ENCODE data around the gene OR5K4.

The OR5K4 gene

GRCh38 chr3:98339031-98339430 lies 14.6 kb upstream of the OR5K4 start:
- Histone ChIP-seq H3K27me3 (replicated peaks; ENCODE audit: control insufficient read depth, insufficient read depth, low read length) (peaks cover 3% of the 10 kb centered on the region), H3K9me3 (ENCODE audit: control insufficient read depth, low read length) (no peaks in the 10 kb centered on the region), H3K4me1 (ENCODE audit: control insufficient read depth, insufficient read depth, low read length) (no peaks in the 10 kb centered on the region), H3K4me3 (ENCODE audit: low read length) (no peak overlapping the region), H3K9ac (ENCODE audit: low read length) (no peak overlapping the region), H3K36me3 (ENCODE audit: control insufficient read depth, insufficient read depth, low read length, severe bottlenecking) (no peaks in the 10 kb centered on the region)
- DNase-seq (ENCODE audit: low read depth), result no peak

- no peak for DNase-seq (ENCODE audit: low read depth)
- Histone ChIP-seq H3K9ac (ENCODE audit: low read length) (no peak overlapping the region), H3K9me3 (ENCODE audit: control insufficient read depth, low read length) (no peaks in the 10 kb centered on the region), H3K4me3 (ENCODE audit: low read length) (no peak overlapping the region), H3K36me3 (ENCODE audit: control insufficient read depth, insufficient read depth, low read length, severe bottlenecking) (no peaks in the 10 kb centered on the region), H3K27me3 (replicated peaks; ENCODE audit: control insufficient read depth, insufficient read depth, low read length) (peaks cover 3% of the 10 kb centered on the region), H3K4me1 (ENCODE audit: control insufficient read depth, insufficient read depth, low read length) (no peaks in the 10 kb centered on the region)
Measured at GRCh38 chr3:98341758-98342157, 11.9 kb upstream of the OR5K4 start.

GRCh38 chr3:98343647-98344507 lies 9.8 kb upstream of the OR5K4 start:
- Histone ChIP-seq H3K4me3 (ENCODE audit: low read length) (no peak overlapping the region), H3K9me3 (ENCODE audit: control insufficient read depth, low read length) (no peaks in the 10 kb centered on the region)
- peak; percentile 45 for DNase-seq (ENCODE audit: low read depth)

GRCh38 chr3:98350082-98350481 lies 3.6 kb upstream of the OR5K4 start:
- Histone ChIP-seq H3K4me3 (ENCODE audit: low read length) (no peak overlapping the region), H3K27me3 (replicated peaks; ENCODE audit: control insufficient read depth, insufficient read depth, low read length) (no peaks in the 10 kb centered on the region), H3K36me3 (ENCODE audit: control insufficient read depth, insufficient read depth, low read length, severe bottlenecking) (no peaks in the 10 kb centered on the region), H3K4me1 (ENCODE audit: control insufficient read depth, insufficient read depth, low read length) (no peaks in the 10 kb centered on the region), H3K9ac (ENCODE audit: low read length) (no peak overlapping the region), H3K9me3 (ENCODE audit: control insufficient read depth, low read length) (no peaks in the 10 kb centered on the region)
- no peak for DNase-seq (ENCODE audit: low read depth)

More at GRCh38 chr3:98343647-98344507, 9.8 kb upstream of the OR5K4 start:
- no peaks in the 10 kb centered on the region for H3K4me1 ChIP-seq (ENCODE audit: control insufficient read depth, insufficient read depth, low read length)
- H3K36me3 ChIP-seq (ENCODE audit: control insufficient read depth, insufficient read depth, low read length, severe bottlenecking), result no peaks in the 10 kb centered on the region
- H3K27me3 ChIP-seq (replicated peaks; ENCODE audit: control insufficient read depth, insufficient read depth, low read length), result peaks cover 3% of the 10 kb centered on the region
- H3K9ac ChIP-seq (ENCODE audit: low read length), result no peak overlapping the region

GRCh38 chr3:98359250-98359649 lies 5.6 kb downstream of the OR5K4 start:
- H3K9me3 ChIP-seq (ENCODE audit: control insufficient read depth, low read length), result peaks cover 18% of the 10 kb centered on the region
- H3K9ac ChIP-seq (ENCODE audit: low read length), result no peak overlapping the region
- no peak overlapping the region for H3K4me3 ChIP-seq (ENCODE audit: low read length)
- no peaks in the 10 kb centered on the region for H3K4me1 ChIP-seq (ENCODE audit: control insufficient read depth, insufficient read depth, low read length)
- H3K36me3 ChIP-seq (ENCODE audit: control insufficient read depth, insufficient read depth, low read length, severe bottlenecking), result no peaks in the 10 kb centered on the region
- H3K27me3 ChIP-seq (replicated peaks; ENCODE audit: control insufficient read depth, insufficient read depth, low read length), result no peaks in the 10 kb centered on the region
- no peak for DNase-seq (ENCODE audit: low read depth)

- DNase-seq (ENCODE audit: low read depth), result no peak
- H3K4me1 ChIP-seq (ENCODE audit: control insufficient read depth, insufficient read depth, low read length), result no peaks in the 10 kb centered on the region
- H3K9ac ChIP-seq (ENCODE audit: low read length), result no peak overlapping the region
- H3K27me3 ChIP-seq (replicated peaks; ENCODE audit: control insufficient read depth, insufficient read depth, low read length), result no peaks in the 10 kb centered on the region
- H3K36me3 ChIP-seq (ENCODE audit: control insufficient read depth, insufficient read depth, low read length, severe bottlenecking), result no peaks in the 10 kb centered on the region
- peaks cover 20% of the 10 kb centered on the region for H3K9me3 ChIP-seq (ENCODE audit: control insufficient read depth, low read length)
- H3K4me3 ChIP-seq (ENCODE audit: low read length), result no peak overlapping the region
Measured at GRCh38 chr3:98359993-98360675, 6.5 kb downstream of the OR5K4 start.

- H3K4me1 ChIP-seq (ENCODE audit: control insufficient read depth, insufficient read depth, low read length), result no peaks in the 10 kb centered on the region
- H3K9me3 ChIP-seq (ENCODE audit: control insufficient read depth, low read length), result peaks cover 24% of the 10 kb centered on the region
- H3K4me3 ChIP-seq (ENCODE audit: low read length), result no peak overlapping the region
- no peaks in the 10 kb centered on the region for H3K36me3 ChIP-seq (ENCODE audit: control insufficient read depth, insufficient read depth, low read length, severe bottlenecking)
- no peaks in the 10 kb centered on the region for H3K27me3 ChIP-seq (replicated peaks; ENCODE audit: control insufficient read depth, insufficient read depth, low read length)
- no peak for DNase-seq (ENCODE audit: low read depth)
- no peak overlapping the region for H3K9ac ChIP-seq (ENCODE audit: low read length)
Measured at GRCh38 chr3:98360681-98361080, 7.0 kb downstream of the OR5K4 start.

- Histone ChIP-seq H3K4me1 (ENCODE audit: control insufficient read depth, insufficient read depth, low read length) (no peaks in the 10 kb centered on the region), H3K9ac (ENCODE audit: low read length) (no peak overlapping the region), H3K4me3 (ENCODE audit: low read length) (no peak overlapping the region), H3K27me3 (replicated peaks; ENCODE audit: control insufficient read depth, insufficient read depth, low read length) (no peaks in the 10 kb centered on the region), H3K9me3 (ENCODE audit: control insufficient read depth, low read length) (peaks cover 24% of the 10 kb centered on the region), H3K36me3 (ENCODE audit: control insufficient read depth, insufficient read depth, low read length, severe bottlenecking) (no peaks in the 10 kb centered on the region)
- DNase-seq (ENCODE audit: low read depth), result no peak
Measured at GRCh38 chr3:98361289-98361688, 7.6 kb downstream of the OR5K4 start.

GRCh38 chr3:98367464-98368246 lies 14.0 kb downstream of the OR5K4 start:
- H3K36me3 ChIP-seq (ENCODE audit: control insufficient read depth, insufficient read depth, low read length, severe bottlenecking), result no peaks in the 10 kb centered on the region
- no peak for DNase-seq (ENCODE audit: low read depth)
- no peak overlapping the region for H3K4me3 ChIP-seq (ENCODE audit: low read length)
- no peaks in the 10 kb centered on the region for H3K4me1 ChIP-seq (ENCODE audit: control insufficient read depth, insufficient read depth, low read length)
- H3K27me3 ChIP-seq (replicated peaks; ENCODE audit: control insufficient read depth, insufficient read depth, low read length), result no peaks in the 10 kb centered on the region
- no peak overlapping the region for H3K9ac ChIP-seq (ENCODE audit: low read length)
- H3K9me3 ChIP-seq (ENCODE audit: control insufficient read depth, low read length), result peaks cover 6% of the 10 kb centered on the region

- Histone ChIP-seq H3K36me3 (ENCODE audit: control insufficient read depth, insufficient read depth, low read length, severe bottlenecking) (no peaks in the 10 kb centered on the region), H3K4me1 (ENCODE audit: control insufficient read depth, insufficient read depth, low read length) (no peaks in the 10 kb centered on the region), H3K4me3 (ENCODE audit: low read length) (no peak overlapping the region), H3K9ac (ENCODE audit: low read length) (no peak overlapping the region), H3K27me3 (replicated peaks; ENCODE audit: control insufficient read depth, insufficient read depth, low read length) (no peaks in the 10 kb centered on the region), H3K9me3 (ENCODE audit: control insufficient read depth, low read length) (no peaks in the 10 kb centered on the region)
- DNase-seq (ENCODE audit: low read depth), result no peak
Measured at GRCh38 chr3:98371186-98371585, 17.5 kb downstream of the OR5K4 start.

GRCh38 chr3:98371853-98372252 lies 18.2 kb downstream of the OR5K4 start:
- Histone ChIP-seq H3K4me1 (ENCODE audit: control insufficient read depth, insufficient read depth, low read length) (no peaks in the 10 kb centered on the region), H3K27me3 (replicated peaks; ENCODE audit: control insufficient read depth, insufficient read depth, low read length) (no peaks in the 10 kb centered on the region), H3K9ac (ENCODE audit: low read length) (no peak overlapping the region), H3K36me3 (ENCODE audit: control insufficient read depth, insufficient read depth, low read length, severe bottlenecking) (no peaks in the 10 kb centered on the region), H3K9me3 (ENCODE audit: control insufficient read depth, low read length) (no peaks in the 10 kb centered on the region), H3K4me3 (ENCODE audit: low read length) (no peak overlapping the region)
- DNase-seq (ENCODE audit: low read depth), result no peak
